GM21423 (cell line): Measurements from ENCODE around the gene MTMR10.

Experiments
- ATAC-seq: cut with Tn5 transposase; IDR thresholded peaks from one replicate; pipeline ENCODE4 v1.9.1; 2021; ENCODE audit warnings: mild to moderate bottlenecking, moderate library complexity; ENCODE audit not compliant: unreplicated experiment

Gene MTMR10

DNA sequence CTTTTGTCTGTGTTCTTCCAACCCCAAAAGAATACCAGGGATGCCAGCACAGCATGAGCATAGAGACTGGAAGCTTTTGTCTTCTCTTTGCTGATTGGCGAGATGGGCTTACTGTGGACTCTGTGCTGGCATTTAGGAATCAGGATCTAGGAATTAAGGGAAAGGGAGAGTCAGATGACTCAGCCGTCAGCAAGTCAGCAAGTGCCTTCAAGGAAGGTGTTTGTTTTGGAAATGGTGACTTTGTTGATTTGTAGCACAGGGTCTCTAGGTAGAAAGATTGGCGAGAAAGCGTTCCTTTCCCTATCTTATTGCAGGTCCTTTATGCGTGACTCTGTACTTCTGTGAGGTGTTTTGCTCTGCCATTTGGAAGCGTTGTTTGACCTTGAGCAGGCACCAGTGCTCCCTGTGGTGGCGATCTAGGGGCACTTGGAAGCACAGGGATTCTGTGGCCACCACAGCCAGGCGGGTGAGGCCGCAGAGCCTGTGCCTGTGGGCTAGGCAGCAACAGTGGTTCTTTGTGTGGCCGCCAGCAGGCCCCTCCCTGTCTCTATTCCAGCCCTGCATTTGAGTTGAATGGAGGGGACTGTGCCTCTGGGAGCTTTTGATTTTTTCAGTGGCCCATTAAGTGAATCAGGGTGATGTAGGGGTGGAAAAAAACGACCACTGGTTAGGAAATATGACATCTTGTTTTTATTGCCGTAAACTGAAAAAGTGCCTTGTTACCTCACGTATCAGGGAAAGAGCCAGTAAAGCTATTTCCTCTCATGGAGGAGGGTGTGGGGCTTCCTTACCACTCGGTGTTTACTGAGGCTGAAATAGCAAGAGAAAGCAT is 68.7 kb downstream of the MTMR10 start:
- ATAC-seq: no peak

DNA sequence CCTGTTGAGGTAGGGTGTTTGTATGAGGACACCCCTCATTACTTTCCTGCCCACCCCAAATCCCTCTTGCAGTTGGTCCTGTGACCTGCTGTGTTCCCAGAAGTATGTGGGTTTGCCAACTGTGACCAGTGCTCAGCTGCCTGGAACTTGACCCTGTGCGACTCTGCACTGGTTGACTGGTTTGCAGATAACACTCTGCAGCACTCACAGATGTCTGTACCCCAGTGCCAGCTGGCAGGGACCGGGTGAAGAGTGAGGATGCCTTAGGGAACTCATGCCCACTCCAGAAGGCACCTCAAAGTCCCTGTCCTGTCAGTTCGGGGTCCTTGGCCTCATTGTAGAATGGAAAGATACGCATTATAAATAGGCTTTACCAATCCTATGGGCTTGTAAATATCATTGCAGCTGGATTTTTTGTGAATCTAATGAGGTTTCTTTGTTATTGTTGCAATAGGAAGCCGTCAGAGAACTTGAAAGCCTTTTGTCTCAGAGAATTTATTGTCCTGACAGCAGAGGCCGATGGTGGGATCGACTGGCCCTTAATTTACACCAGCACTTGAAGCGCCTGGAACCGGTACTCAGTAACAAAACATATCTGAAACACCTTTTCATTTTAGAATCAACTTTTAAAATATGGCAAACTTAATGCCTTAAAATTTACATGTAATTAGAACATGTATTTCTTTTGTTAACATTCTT is 69.5 kb downstream of the MTMR10 start:
- no peak for ATAC-seq

DNA sequence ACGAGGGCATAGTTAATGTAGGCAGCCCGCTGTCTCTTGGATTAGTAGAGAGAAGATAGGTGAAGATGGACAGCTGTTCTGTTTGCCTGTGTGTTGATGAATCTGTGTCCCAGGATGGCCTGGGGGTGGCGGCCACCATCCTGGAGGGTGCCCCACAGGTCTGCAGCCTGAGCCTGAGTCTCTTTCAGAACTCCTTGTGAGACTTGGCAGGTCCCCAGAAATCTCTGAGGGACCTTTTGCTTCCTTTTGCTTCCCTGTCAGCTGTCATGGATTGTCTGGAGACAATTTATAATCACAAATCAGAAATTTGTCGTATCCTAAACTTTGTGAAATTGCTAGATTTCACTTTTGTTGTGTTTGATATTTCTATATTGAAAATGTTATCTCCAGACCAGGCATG is 70.3 kb downstream of the MTMR10 start:
- ATAC-seq: no peak

DNA sequence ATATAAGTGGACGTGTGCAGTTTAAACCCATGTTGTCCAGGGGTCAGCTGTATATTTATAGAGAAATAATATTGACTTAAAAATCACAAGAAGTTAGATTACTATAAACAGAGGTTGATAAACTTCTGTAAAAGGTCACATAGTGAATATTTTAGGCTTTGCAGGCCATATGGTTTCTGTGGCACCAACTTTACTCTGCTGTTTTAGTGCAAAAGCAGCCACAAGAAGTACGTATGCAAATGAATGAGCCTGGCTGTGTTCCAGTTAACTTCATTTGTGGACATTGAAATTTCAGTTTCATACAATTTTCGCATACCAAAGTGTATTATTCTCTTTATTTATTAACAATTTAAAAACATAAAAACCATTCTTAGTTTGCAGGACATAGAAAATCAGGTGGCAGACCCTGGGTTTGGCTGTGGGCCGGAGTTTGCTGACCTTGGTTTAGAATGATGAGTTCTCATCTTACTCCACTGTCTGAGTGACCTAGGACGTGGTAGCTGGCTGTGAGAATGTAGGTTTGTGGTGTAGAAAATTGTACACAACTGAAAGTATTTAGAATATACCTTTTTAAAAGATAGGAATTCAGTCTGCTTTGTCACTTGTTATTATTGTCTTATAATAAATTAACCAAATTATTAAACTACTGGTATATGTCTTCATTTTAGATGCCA is 71.4 kb downstream of the MTMR10 start:
- no peak for ATAC-seq

DNA sequence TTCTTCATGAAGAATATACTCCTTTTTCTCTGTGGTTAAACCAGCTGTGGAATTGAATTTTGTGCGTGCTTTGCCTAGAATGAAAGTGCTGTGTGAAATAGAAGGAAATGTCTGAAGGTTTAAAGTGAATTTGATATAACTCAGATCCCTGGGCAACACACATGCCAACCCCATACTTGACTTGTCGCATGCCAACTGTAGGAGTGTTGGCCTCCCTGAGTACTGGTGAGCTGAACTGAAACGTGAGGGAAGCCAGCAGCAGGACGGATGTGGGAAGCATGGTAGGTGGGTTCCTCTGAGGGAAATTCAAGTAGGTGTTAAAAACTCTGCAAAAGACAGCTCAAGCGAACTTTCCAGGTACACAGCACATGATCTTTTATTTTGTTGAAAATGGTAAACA is 73.1 kb downstream of the MTMR10 start:
- ATAC-seq: no peak

DNA sequence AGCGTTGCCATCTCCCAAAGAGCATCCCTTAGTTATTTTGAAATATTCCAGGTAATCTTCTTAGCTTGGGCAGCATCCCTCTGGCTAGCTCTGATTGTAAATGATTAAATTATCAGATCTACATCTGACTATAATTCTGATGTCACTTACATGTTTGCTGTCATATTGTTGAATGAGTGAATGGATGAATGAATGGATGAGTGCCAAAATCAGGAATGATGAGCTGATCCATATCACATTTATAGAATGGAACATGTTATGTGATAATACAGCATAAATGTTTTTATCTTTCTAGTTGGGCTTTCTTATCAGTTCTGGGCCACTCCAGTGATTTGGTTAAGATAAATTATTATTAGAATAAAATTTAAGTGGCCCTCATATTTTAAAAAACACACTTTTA is 73.8 kb downstream of the MTMR10 start:
- no peak for ATAC-seq

DNA sequence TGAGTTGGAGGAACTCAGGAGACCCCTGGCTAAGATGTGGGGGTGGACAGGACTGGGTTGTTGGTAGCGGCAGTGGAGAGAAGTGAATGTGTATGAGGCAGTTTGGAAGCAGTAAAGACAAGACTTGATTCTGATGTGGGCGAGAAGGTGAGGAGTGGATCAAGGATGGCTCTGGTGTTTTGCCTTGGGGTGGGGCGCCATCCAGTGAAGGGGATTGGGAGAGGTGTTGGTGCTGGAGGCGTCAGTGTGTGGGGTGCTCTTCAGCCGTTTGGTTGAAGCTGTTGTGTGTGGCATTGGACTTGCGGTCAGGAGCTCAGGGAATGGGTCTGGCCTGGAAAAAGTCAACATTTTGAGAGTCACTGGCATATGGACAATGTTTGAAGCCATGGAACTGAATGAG is 74.4 kb downstream of the MTMR10 start:
- ATAC-seq: no peak

DNA sequence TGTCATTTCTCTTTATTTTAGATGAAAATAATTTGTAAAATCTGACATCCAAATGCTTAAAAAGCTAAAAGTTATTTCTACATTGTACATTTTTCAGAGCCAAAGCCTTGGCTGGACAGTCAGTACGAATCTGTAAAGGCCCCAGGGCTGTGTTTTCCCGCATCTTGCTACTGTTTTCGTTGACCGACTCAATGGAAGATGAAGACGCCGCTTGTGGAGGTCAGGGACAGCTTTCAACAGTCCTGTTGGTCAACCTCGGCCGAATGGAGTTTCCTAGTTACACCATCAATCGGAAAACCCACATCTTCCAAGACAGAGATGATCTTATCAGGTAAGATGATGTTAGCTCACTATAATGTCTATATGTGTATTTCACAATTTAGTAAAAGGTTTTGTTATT is 77.7 kb downstream of the MTMR10 start:
- no peak for ATAC-seq

DNA sequence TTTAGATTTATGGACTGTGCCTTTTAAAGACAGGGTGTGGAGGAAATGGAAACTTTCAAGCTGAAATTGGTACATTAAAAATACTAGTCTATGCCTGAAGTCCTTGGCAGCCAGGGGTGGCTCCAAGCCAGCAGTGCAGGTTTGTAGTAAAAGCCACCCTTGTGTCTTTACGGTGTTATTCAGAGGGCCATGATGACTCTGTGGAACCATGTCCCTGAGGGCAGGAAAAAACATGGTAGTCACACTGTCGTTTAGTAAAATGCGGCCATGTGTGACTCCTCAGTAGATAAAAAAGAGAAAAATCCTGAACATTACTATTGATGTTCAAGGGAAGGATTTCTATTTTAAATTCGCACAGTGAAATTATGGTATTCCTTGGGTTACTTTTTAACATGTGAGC is 85.1 kb downstream of the MTMR10 start:
- ATAC-seq: no peak

DNA sequence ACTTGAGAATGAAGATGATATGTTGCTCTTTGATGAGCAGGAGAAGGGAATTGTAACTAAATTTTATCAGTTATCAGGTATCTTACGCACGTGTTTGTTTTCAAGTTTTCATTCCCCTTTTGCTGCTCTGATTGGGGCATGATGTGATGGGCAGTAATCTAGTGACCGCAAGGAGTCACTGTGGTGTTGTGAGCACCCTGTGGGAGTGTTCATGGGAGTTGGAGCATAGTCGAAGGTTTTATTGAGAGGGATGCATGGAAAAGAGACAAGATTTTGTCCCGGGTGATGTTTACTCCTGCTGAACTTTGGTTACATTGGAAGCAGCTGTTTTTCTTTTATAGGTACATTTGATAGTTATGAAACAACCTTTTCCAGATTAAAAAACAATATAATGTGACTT is 85.6 kb downstream of the MTMR10 start:
- no peak for ATAC-seq

DNA sequence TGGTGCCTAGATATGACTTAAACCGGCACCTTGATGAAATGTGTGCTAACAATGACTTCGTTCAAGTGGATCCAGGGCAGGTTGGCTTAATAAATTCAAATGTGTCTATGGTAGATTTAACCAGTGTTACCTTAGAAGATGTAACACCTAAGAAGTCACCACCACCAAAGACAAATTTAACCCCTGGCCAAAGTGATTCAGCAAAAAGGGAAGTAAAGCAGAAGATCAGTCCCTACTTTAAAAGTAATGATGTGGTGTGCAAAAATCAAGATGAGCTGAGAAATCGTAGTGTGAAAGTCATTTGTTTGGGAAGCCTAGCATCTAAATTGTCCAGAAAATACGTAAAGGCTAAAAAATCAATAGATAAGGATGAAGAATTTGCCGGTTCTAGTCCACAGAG is 86.6 kb downstream of the MTMR10 start:
- no peak for ATAC-seq

DNA sequence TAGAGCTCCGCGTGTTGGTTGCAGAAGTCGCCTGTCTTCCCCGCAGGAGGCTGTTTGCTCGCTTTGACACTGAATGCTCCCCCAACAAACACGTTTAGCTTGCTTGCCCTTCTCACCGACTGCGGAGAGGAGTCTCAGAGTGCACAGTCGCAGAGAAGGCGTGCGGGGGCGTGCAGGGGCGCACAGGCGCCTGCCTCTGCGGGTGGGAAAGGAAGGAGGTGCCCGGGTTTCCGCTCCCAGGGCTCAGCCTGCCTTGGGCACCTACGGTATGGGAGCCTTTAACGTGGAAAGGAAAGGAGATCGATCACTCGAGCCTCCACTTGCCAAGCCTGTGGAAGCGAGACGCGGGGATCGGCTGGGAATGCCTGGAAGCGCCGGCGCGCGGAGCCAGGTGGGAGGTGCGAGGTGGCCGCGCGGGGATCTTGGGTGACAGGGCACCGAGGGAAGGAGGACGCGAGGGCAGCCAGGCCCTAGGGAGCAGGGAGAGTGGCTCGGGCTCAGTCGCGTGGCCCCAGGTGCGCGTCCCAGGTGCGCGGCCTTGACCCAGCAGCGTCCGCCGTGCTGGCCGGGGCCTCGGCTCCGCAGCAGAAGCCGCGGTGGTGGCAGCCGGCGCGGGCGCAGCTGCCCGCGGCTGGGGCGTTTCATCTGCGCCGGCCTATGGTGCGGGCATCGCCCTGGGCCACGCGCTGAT is 87.8 kb downstream of the MTMR10 start, which contains the start of gene FAN1:
TSS of gene FAN1 (plus strand) at position 419 of the 691 bp plus-strand sequence. CDS start 749 bp downstream, outside the sequence.
- peak; percentile 94 for ATAC-seq

DNA sequence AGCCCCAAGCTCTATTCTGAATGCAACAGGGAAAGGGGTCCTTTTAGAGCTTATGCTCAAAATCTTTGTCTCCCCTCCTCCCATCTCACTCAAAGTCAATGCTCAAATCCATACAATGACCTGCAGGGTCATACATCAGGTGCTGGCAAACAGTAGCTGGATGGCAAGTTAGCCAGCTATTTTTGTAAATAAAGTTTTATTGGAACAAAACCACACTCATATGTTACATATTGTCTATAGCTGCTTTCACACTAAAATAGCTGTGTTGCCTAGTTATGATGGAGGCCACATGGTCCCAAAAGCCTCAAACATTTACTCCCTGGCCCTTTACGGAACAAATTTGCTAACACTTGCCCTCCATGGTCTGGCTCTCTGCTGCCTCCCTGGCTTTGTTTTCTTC is 89.5 kb downstream of the MTMR10 start:
- no peak for ATAC-seq

DNA sequence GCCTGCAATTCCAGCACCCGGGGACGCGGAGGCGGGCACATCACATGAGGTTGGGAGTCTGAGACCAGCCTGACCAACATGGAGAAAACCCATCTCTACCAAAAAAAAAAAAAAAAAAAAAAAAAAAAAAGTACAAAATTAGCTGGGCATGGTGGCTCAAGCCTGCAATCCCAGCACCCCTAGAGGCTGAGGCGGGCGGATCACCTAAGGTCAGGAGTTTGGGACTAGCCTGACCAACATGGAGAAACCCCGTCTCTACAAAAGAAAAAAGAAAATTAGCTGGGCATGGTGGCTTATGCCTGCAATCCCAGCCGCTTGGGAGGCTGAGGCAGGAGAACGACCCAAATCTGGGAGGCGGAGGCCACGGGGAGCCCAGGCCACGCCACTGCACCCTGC is 95.2 kb downstream of the MTMR10 start:
- no peak for ATAC-seq

DNA sequence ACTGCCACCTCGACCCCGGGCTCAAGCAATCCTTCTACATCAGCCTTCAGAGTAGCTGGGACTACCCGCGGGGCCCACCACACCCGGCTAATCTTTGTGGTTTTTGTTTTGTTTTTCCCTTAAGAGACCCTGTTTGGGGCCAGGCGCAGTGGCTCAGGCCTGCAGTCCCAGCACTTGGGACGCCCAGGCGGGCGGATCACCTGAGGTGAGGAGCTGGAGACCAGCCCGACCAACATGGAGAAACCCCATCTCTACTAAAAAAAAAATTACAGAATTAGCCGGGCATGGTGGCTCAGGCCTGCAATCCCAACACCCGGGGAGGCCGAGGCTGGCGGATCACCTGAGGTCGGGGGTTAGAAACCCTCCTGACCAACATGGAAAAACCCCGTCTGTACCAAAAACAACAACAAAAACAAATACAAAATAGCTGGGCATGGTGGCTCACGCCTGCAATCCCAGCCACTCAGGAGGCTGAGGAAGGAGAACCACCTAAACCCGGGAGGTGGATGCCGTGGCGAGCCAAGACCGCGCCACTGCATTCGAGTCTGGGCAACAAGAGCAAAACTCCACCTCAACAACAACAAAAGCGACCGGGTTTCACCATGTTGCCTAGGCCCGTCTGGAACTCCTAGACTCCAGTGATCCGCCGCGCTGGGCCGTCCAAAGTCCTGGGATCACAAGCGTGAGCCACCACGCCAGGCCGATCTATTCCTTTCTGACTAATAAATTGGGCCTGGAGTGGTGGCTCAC is 95.8 kb downstream of the MTMR10 start:
- ATAC-seq: no peak

DNA sequence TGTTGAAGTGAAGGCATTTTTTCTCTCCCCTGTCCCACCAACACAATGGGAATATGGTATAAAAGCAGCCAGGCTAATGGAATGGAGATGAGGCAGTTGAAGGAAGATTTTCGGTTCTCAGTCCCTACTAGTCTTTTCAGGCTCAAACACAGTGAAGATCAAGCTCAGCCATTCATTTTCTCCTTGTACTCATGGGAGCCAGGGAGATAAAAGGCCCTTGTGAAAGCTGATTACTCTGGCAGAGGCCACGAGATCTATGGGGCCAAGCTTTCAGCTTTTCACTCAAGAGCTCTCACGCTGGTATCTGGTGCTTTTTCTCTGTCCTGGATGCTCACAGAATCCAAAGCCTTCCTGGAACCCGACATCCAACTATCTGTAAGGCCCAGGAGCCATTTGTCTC is 102.2 kb downstream of the MTMR10 start:
- no peak for ATAC-seq
